ENCODE data around the gene TPX2. TPM values are rescaled to one million over a fixed set of nuclear protein-coding genes. Genes with fewer than 3 reads are reported as not detected.

Gene TPX2
- total RNA-seq, 2 donors from 2014 or later = 0.20 to 2.9 TPM

DNA sequence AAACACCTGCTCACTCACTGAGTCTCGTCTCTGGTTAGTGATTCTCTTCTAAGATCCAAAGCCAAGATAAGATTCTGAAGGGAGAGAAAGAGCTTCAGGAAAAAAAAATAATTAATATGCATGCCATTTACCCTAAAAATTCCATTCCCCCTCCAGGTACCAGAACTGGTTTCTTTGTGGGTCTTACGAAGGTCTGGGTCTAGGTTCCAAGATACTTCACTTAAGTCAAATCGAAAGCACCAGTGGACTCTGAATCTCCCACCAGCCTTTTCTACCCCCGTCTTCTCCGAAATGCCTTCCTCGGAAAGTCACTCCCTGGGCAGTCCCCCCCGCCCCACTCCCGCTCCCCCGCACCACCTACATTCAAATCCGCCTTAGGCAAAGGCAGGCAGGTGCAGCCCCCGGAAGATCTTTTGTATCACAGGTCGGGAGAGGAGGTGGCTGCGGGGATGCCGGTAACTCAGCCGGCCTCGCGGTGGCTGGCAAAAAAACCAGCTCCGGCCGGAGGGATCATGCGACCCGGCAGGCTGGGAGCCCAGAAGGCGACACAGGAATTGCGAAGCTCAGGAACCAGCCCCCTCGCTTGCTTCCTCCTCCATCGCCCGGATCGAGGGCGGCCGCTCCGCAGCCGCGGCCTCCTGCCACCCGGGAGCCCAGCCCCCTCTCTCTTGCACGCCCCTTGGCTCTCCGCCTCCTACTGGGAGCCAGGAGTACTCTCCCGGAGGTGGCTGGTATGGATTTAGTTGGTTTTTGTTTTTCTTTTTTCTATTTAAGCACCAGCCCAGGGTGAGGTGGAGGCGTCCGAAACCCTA, 16.6 kb upstream of the TPX2 start, which contains the start of gene BCL2L1:
TSS of gene BCL2L1 (minus strand) at position 612 of the 812 bp plus-strand sequence. CDS start 650 bp downstream, outside the sequence.
- DNase-seq (ENCODE audit: low spot score) = peak; percentile 88
- TF ChIP-seq, protein P1, sequence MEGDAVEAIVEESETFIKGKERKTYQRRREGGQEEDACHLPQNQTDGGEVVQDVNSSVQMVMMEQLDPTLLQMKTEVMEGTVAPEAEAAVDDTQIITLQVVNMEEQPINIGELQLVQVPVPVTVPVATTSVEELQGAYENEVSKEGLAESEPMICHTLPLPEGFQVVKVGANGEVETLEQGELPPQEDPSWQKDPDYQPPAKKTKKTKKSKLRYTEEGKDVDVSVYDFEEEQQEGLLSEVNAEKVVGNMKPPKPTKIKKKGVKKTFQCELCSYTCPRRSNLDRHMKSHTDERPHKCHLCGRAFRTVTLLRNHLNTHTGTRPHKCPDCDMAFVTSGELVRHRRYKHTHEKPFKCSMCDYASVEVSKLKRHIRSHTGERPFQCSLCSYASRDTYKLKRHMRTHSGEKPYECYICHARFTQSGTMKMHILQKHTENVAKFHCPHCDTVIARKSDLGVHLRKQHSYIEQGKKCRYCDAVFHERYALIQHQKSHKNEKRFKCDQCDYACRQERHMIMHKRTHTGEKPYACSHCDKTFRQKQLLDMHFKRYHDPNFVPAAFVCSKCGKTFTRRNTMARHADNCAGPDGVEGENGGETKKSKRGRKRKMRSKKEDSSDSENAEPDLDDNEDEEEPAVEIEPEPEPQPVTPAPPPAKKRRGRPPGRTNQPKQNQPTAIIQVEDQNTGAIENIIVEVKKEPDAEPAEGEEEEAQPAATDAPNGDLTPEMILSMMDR (IDR thresholded peaks at IDR 0.05) = peak; percentile 64 to 67
- Histone ChIP-seq H3K4me3 (peak within 1 kb of the TSS; percentile 70 to 76), H3K4me1 (peaks cover 0 to 41% of the 10 kb centered on the region in 2 donors), H3K36me3 (peaks cover 25% of the 10 kb centered on the region), H3K27ac (peak within 1 kb of the TSS; percentile 96 to 98), H3K9me3 (no peaks in the 10 kb centered on the region), H3K27me3 (no peaks in the 10 kb centered on the region)

DNA sequence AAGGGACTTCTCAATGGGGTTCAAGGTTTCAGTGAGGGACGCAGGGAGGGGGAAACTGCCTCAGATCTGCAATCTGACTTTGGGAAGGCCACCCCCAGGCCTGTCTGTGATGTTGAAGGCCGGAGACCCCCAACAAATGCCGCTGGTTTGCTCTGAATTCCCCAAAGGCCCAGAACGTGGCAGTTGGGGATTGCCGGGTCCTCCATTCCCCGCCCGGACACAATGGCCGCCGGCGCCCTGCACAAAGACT, 16.1 kb upstream of the TPX2 start:
- H3K36me3 ChIP-seq = peaks cover 25% of the 10 kb centered on the region
- H3K9me3 ChIP-seq = no peaks in the 10 kb centered on the region
- TF ChIP-seq, protein P1 (IDR thresholded peaks at IDR 0.05) = no peak
- H3K27me3 ChIP-seq = no peaks in the 10 kb centered on the region
- peaks cover 0 to 36% of the 10 kb centered on the region in 2 donors for H3K4me1 ChIP-seq
- peak overlapping the region; percentile 96 to 98 for H3K27ac ChIP-seq
- DNase-seq (ENCODE audit: low spot score) = no peak
- peak overlapping the region; percentile 70 to 76 for H3K4me3 ChIP-seq

DNA sequence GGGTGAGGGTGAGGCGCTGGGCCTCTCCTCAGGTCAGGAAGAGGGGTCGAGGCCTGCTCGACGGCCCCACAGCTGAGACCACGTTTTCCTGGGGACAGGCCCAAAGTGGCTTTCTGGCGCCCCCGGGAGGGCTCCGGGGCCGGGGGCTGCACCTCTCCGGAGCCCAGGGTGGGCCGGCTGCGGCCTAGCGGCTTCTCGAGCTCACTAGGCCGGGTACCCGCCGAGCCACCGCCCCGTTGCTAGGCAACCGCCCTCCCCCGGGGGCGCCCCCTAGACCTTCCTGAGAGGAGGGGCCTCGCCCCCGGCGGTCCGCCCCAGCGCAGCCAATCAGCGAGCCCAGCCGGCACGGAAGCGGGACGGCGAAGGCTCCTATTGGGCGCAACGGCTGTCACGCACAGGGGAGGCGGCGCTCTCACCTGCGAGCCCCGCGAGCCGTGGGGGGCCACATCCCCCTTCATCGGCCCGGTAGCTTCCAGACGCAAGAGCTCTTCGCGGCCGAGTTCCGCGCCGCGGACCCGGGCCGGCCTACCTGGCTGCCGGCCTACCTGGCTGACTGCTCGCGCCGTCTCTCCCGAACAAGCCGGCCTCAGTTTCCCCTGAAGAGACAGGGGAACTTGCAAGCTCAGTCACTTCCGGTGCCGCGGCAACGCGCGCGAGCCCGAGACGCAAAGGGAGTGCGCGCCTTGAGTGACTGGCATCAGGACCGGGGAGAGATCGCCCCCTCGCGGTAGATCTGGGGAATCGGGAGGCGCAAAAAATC, 15.6 kb upstream of the TPX2 start:
- peaks cover 25% of the 10 kb centered on the region for H3K36me3 ChIP-seq

DNA sequence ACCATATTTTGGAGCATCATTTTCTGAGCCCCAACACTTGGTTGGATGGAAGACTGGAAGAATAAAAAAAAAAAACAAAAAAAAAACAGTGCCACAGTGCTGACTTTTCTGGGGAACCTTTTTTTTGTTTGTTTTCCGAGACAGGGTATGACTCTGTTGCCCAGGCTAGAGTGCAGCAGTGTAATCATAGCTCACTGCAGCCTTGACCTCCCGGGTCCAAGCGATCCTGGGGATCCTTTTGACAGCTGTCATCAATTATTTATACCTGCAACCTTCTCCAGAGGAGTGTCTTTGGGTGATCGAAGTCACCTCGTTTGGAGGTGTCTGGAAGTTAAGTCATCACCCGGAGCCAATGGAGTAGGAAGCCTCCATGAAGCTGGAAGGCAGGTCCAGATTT, 7.8 kb upstream of the TPX2 start:
- no peak overlapping the region for H3K27ac ChIP-seq
- TF ChIP-seq, protein P1 (IDR thresholded peaks at IDR 0.05) = no peak
- H3K9me3 ChIP-seq = no peaks in the 10 kb centered on the region
- H3K4me1 ChIP-seq = no peaks in the 10 kb centered on the region
- H3K36me3 ChIP-seq = no peaks in the 10 kb centered on the region
- H3K4me3 ChIP-seq = no peak overlapping the region
- H3K27me3 ChIP-seq = no peaks in the 10 kb centered on the region
- DNase-seq (ENCODE audit: low spot score) = no peak

More for the DNA sequence above, 15.6 kb upstream of the TPX2 start:
- peak overlapping the region; percentile 96 to 98 for H3K27ac ChIP-seq
- DNase-seq (ENCODE audit: low spot score) = peak; percentile 99
- H3K27me3 ChIP-seq = no peaks in the 10 kb centered on the region
- peaks cover 0 to 31% of the 10 kb centered on the region in 2 donors for H3K4me1 ChIP-seq
- no peaks in the 10 kb centered on the region for H3K9me3 ChIP-seq
- peak overlapping the region; percentile 70 to 76 for H3K4me3 ChIP-seq
- TF ChIP-seq, protein P1 (IDR thresholded peaks at IDR 0.05) = peak; percentile 91 to 97

DNA sequence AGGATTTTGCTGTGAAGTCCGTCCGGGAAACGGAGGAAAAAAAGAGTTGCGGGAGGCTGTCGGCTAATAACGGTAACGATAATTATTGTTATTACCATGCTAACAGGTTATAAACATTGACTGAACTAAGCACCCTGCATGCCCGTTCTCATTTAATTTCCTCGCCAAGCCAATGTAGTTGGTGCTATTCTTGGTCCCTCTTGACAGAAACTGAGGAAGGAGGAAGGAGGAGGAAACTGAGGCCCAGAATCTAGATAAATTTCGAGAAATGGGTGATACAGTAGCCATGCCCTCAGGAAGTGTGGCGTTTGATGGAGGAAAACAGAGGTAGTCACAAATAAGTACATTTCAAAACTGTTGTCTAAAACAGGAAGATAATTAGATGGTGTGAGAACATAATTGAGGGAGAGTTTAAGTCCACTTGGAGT, 474 bp downstream of the TPX2 start:
- Histone ChIP-seq H3K36me3 (no peaks in the 10 kb centered on the region), H3K4me3 (peak overlapping the region; percentile 65 to 69), H3K4me1 (peaks cover 0 to 11% of the 10 kb centered on the region in 2 donors), H3K9me3 (no peaks in the 10 kb centered on the region), H3K27ac (peak overlapping the region; percentile 76 to 78), H3K27me3 (no peaks in the 10 kb centered on the region)
- no peak for DNase-seq (ENCODE audit: low spot score)
- TF ChIP-seq, protein P1 (IDR thresholded peaks at IDR 0.05) = no peak

All from right atrium auricular region (tissue), 2 donors.